ENCODE data around the gene SNX3.
A peak's percentile ranks its signal among the peaks of the same experiment; 100 is the strongest.
"Not testable (repeated sequence)": the region's sequence is repeated elsewhere in the genome, so short reads cannot be mapped to it uniquely, and the experiment has no call there.

The SNX3 gene

GRCh38 chr6:108260809-108261569 lies at the start of gene SNX3:
TSS of gene SNX3 (minus strand) at chr6:108261040. CDS start at chr6:108260921, 119 bp downstream.
- H3K4me3 ChIP-seq (ENCODE audit: low read depth, low read length): peak within 1 kb of the TSS; percentile 68
- TF ChIP-seq CTCF (IDR thresholded peaks at IDR 0.05; ENCODE audit: borderline replicate concordance, insufficient read depth, low read depth, low read length): no peak

GRCh38 chr6:108309844-108310243 lies 49.0 kb upstream of the SNX3 start:
- H3K4me3 ChIP-seq (ENCODE audit: low read depth, low read length): no peak overlapping the region
- TF ChIP-seq CTCF (IDR thresholded peaks at IDR 0.05; ENCODE audit: borderline replicate concordance, insufficient read depth, low read depth, low read length): no peak

- not testable (repeated sequence) for H3K4me3 ChIP-seq (ENCODE audit: low read depth, low read length)
These were observed 47.8 kb upstream of the SNX3 start for GRCh38 chr6:108308641-108309040.

- H3K4me3 ChIP-seq (ENCODE audit: low read depth, low read length): no peak overlapping the region
- TF ChIP-seq CTCF (IDR thresholded peaks at IDR 0.05; ENCODE audit: borderline replicate concordance, insufficient read depth, low read depth, low read length): no peak
These were observed 43.8 kb upstream of the SNX3 start for GRCh38 chr6:108304646-108305045.

- no peak for TF ChIP-seq CTCF (IDR thresholded peaks at IDR 0.05; ENCODE audit: borderline replicate concordance, insufficient read depth, low read depth, low read length)
- no peak overlapping the region for H3K4me3 ChIP-seq (ENCODE audit: low read depth, low read length)
These were observed 41.5 kb upstream of the SNX3 start for GRCh38 chr6:108302386-108302785.

GRCh38 chr6:108295676-108296075 lies 34.8 kb upstream of the SNX3 start:
- H3K4me3 ChIP-seq (ENCODE audit: low read depth, low read length): peak overlapping the region; percentile 81
- TF ChIP-seq CTCF (IDR thresholded peaks at IDR 0.05; ENCODE audit: borderline replicate concordance, insufficient read depth, low read depth, low read length): no peak

GRCh38 chr6:108294727-108295625 lies 34.1 kb upstream of the SNX3 start, which contains the start of gene AFG1L:
TSS of gene AFG1L (plus strand) at chr6:108295054. CDS start at chr6:108295080, 26 bp downstream.
- TF ChIP-seq CTCF (IDR thresholded peaks at IDR 0.05; ENCODE audit: borderline replicate concordance, insufficient read depth, low read depth, low read length): no peak
- peak within 1 kb of the TSS; percentile 81 for H3K4me3 ChIP-seq (ENCODE audit: low read depth, low read length)

All from GM12875 (cell line).